NCI-H1092 treated with DMSO at 0.1 percent for 48 hours (cell line): Measurements from ENCODE around the gene MAN2A1.

Experiments used
- DNase-seq: peaks from one replicate; lab custom pipeline; 2025; lab: John Stamatoyannopoulos, UW

MAN2A1 gene

DNA sequence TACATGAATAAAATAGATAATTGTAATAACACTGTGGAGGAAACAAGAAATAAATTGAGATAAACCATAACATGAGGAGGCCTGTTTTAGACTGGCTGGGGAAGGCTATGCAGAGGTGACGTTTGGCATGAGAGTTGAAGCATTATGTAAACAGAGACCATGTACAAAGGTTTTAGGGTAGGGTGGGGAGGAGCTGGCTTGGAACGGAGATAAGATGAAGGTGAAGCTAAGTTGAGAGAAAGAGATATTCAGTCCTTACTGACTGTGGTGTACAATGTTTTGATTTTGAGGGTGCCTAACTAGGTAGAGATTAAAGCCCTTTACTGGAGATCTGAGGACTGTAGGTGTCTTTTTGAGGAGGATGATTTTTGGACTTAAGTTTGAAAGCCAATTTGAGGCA, 17.8 kb downstream of the MAN2A1 start:
- no peak for DNase-seq

DNA sequence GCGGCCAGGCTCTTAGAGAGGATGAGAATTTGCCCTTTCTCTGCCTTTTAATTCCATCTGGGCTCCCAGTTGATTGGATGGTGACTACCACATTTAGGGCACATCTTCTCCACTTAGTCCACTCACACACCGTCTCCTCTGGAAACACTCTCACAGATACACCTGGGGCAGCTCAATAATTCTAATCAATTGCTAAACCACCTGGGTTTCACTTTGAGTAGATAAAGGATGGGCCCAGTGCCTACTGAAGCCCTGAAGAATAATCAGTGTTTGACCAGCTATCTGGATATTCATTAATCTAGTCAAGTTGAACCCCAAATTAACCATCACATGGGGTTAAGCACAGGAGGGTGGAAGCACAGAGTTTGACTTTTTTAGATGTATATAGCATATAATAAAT, 19.1 kb downstream of the MAN2A1 start:
- no peak for DNase-seq

- DNase-seq: no peak
Observed at GRCh38 chr5:109709225-109709624, 19.5 kb downstream of the MAN2A1 start.

GRCh38 chr5:109711673-109712072, 21.9 kb downstream of the MAN2A1 start:
- no peak for DNase-seq

DNA sequence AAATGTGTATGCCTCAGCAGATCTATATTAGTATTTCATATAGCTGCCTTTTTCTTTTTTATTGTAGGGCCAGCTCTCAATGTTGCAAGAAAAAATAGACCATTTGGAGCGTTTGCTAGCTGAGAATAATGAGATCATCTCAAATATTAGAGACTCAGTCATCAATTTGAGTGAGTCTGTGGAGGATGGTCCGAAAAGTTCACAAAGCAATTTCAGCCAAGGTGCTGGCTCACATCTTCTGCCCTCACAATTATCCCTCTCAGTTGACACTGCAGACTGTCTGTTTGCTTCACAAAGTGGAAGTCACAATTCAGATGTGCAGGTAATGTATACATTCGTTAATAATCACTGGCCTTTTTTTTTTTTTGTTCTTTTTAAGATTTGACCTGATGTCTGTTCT, 23.7 kb downstream of the MAN2A1 start:
- no peak for DNase-seq

GRCh38 chr5:109714592-109714991, 24.9 kb downstream of the MAN2A1 start:
- DNase-seq: no peak

DNA sequence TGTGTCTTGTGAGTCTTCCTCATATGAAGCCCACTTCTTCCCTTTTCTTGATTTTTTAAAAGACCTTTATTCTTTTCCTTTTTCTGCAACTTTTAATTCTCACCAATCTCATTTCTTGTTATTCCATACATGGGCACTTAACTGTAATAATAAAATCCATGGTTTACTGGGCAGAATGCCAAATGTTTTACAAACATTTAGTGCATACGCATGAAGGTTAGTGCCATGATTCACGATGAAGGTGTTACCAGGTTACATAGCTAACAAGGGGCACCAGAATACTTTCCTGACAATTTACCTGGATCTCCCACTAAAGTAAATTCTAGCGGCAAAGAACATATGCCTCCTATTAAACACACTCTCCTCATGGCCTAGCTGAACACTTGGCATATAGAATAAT, 28.5 kb downstream of the MAN2A1 start:
- DNase-seq: no peak

DNA sequence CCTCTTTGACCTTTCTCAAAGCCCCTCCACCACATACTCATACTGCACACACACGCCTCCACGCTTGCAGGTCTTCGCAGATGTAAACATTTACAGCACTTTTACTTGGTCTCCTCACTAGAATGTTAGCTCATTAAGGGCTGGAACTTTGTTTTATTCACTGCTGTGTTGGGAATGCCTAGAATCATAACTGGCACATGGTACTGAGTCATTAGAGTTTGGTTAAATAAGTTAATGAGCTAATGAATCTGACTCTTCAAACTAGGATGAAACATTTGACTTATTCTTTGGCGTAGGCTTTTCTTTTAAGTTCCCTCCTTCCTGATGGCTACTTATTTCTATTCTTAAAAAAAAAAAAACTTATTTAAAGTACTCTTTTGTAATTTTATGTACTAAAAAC, 28.9 kb downstream of the MAN2A1 start:
- DNase-seq: no peak

DNA sequence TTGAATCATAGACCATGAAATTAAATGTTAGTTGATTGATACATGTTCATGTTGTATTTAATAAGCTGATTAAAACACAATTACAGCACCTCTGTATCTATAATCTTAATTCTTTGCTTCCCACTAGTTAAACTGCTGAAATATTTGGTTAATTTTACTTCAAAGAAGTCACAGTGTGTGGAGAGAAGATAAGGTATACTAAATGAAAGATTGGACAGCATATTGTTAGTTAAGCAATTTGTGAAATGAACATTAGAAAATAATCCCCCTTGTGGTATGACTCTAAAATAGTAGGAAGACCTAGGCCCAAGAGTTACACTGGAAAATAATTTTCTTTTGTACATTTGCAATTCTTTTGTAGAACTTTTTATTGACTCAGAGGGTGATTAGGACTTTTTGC, 30.3 kb downstream of the MAN2A1 start:
- DNase-seq: no peak

DNA sequence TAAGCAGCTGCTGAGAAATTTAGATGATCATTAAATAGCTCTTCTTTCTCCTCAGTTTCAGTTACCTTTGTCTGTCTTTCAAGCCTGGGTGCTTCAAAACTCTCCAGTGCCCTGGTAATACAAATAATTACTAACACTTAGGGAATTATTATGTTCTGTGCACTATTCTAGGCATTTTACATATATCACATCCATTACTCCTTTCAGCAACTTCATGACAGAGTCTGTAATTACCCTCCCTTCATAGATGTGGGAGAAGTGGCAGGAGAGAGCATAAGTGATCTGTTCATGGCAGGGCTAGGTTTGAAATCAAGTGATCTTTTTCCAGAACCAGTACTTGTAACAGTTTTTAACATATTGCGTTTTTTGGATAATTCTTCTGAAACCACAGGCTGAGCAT, 32.0 kb downstream of the MAN2A1 start:
- DNase-seq: no peak

- no peak for DNase-seq
Observed at GRCh38 chr5:109723606-109724005, 33.9 kb downstream of the MAN2A1 start.

- DNase-seq: no peak
Observed at GRCh38 chr5:109725135-109725534, 35.4 kb downstream of the MAN2A1 start.

GRCh38 chr5:109739741-109740728, 50.3 kb downstream of the MAN2A1 start:
- no peak for DNase-seq

GRCh38 chr5:109740966-109741365, 51.2 kb downstream of the MAN2A1 start:
- DNase-seq: no peak

DNA sequence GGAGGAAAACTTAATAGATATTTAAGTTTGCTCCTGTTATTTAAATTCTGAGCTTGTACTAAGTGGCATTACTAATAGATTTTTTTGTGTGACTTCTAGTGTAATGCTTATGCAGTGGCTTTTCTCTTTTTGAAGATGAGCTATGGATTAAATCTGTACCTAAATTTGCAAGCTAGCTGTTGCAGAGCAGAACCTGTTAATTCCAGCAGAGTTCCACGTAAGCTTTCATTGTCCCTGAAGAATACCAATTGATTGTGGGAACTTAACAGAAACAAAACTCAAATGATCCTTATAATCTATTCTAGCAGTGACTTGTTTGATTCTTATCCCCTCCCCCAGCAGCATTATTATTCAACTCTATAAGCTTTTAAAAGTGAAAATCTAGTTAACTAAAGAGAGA, 51.7 kb downstream of the MAN2A1 start:
- no peak for DNase-seq

DNA sequence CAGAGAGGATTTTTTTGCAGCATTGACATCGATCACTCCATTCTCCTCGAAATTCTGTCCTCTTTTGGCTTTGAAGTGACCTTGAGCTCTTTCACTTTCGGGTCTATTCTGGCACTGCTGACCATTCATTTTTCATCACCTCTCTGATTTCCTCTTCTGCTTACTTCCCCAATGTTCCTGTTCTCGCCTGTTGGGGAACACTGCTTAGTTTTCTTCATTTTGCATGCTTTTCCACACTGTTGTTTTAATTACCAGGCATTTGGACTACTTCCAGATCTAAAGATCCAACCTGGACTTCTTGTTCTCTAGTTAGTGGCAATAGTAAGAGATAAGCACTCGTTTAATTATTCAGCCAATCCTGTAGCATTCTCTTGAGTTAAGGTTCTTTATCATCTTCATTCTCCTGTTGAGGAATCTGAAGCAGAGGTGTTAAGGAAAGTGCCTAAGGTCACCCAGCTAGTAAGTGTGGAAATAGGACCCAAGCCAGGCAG, 53.4 kb downstream of the MAN2A1 start:
- no peak for DNase-seq

DNA sequence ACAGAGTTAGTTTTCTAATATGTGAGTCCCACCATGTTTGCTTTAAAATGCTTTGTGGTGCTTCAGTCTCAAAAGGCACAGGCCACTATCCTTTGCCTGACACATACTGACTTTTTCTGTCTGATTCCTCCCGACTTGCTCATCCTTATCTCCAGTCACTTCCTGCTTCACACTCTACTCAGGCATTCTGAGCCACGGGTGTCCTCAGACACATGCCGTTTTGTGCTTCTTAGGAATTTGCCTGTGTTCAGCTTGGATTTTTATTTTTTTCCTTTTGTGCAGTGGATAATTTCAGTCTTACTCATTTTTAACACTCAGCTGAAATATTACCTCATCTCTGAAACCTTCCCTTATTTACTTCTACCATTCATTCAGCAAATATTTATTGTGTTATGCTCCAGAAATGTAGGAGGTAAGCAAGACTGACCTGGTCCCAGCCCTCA, 54.1 kb downstream of the MAN2A1 start:
- no peak for DNase-seq

DNA sequence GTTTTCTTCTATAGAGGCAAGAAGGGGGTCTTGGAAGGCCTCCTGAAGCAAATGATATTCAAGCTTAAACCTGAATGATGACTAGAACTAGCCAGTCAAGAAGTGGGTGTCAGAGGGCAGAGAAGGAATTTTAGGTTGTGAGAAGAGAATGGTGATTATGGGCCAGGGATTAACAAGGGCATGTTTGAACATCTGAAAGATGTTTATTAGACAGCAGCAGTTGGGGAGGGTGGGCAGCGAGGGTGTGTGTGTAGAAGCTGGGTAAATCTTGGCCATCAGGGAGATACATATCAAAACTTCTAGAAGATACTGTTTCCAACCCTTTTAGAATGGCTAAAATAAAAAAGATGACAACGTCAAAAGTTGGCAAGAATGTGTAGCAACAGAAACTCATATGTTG, 54.5 kb downstream of the MAN2A1 start:
- DNase-seq: no peak

- no peak for DNase-seq
Observed at GRCh38 chr5:109748546-109748945, 58.8 kb downstream of the MAN2A1 start.

GRCh38 chr5:109750463-109750862, 60.7 kb downstream of the MAN2A1 start:
- no peak for DNase-seq

GRCh38 chr5:109753279-109753678, 63.6 kb downstream of the MAN2A1 start:
- no peak for DNase-seq

- no peak for DNase-seq
Observed at GRCh38 chr5:109754319-109754718, 64.6 kb downstream of the MAN2A1 start.

DNA sequence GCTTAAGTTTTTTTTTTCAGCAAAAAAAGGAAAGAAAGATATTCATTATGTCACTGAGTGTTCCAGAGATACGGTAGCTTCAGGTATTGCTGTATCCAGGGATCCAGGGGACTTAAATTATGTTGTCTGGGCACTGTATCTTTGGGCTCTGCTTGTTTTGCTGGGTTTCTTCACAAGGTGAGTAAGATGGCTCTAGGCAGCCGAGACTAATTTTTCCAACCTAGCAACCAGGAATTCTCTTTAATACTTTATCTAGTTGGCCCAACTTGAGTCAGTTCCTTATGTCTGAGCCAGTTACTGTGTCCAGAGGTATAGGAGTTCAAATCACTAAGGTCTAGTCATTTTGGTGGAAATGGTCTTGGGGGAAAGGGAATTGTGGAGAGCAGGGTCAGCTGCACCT, 66.0 kb downstream of the MAN2A1 start:
- no peak for DNase-seq
